Ectodermal cell (in vitro differentiated cells): Measurements from ENCODE around the gene ZBED6. TPM values are rescaled to one million over a fixed set of nuclear protein-coding genes. Genes with fewer than 3 reads are reported as not detected.
A peak's percentile ranks its signal among the peaks of the same experiment; 100 is the strongest.
"Not testable (repeated sequence)": the region's sequence is repeated elsewhere in the genome, so short reads cannot be mapped to it uniquely, and the experiment has no call there.

Source experiments
- H3K27ac ChIP-seq: 2 replicates; pipeline ENCODE4 v1.7.0; 2013; ENCODE audit warnings: mild to moderate bottlenecking, low read depth, low read length; ENCODE audit not compliant: insufficient read depth, poor library complexity, severe bottlenecking
- H3K27me3 ChIP-seq: 2 replicates; pipeline ENCODE4 v1.7.0; 2013; ENCODE audit warnings: mild to moderate bottlenecking, low read length; ENCODE audit not compliant: insufficient read depth, control insufficient read depth, poor library complexity, severe bottlenecking
- H3K36me3 ChIP-seq: one replicate; pipeline ENCODE4 v1.7.0; 2013; ENCODE audit warnings: low read length; ENCODE audit not compliant: control insufficient read depth, insufficient read depth
- H3K4me1 ChIP-seq: one replicate; pipeline ENCODE4 v1.7.0; 2013; ENCODE audit warnings: low read length; ENCODE audit not compliant: control insufficient read depth, insufficient read depth
- H3K4me3 ChIP-seq: 2 replicates; pipeline ENCODE4 v1.7.0; 2013; ENCODE audit warnings: low read depth, low read length, control low read depth; ENCODE audit not compliant: insufficient read depth
- H3K9me3 ChIP-seq: 2 replicates; pipeline ENCODE4 v1.7.0; 2013; ENCODE audit warnings: mild to moderate bottlenecking, low read length, moderate library complexity; ENCODE audit not compliant: control insufficient read depth
- WGBS, 2 experiments: methylation state at CpG; one replicate each; pipeline ENCODE4 v1.1.7; 2013; ENCODE audit warnings: missing lambda C conversion rate in 2 of 2; 5-methylcytosine and 5-hydroxymethylcytosine counted together
- polyA plus RNA-seq, 4 experiments: library from polyadenylated mRNA; stranded (reverse); fragments of 50-300 nt; gene quantifications; one replicate each; pipeline ENCODE4 v1.2.3, GENCODE V29; 2013

ZBED6 gene
- polyA plus RNA-seq (2013, experiment 1 of 4): 14.6 TPM
- 10.0 TPM for polyA plus RNA-seq (2013, experiment 2 of 4)
- 5.5 TPM for polyA plus RNA-seq (2013, experiment 3 of 4)
- polyA plus RNA-seq (2013, experiment 4 of 4): 8.0 TPM

GRCh38 chr1:203795441-203796235 is at the start of gene ZBED6, which contains the start of gene ZC3H11A:
Gene ZBED6 (plus strand): TSS chr1:203795623. CDS start chr1:203797523, 1,900 bp downstream.
Gene ZC3H11A (plus strand): TSS chr1:203795623. CDS start chr1:203817071, 21,448 bp downstream.
- WGBS, 2 experiments: 0 to 1% methylated on average over 57 to 58 of the region's 59 CpGs

GRCh38 chr1:203746281-203746680 is 49.1 kb upstream of the ZBED6 start:
- Histone ChIP-seq H3K27ac (no peak overlapping the region), H3K4me3 (no peak overlapping the region), H3K4me1 (no peaks in the 10 kb centered on the region), H3K36me3 (no peaks in the 10 kb centered on the region), H3K9me3 (no peaks in the 10 kb centered on the region), H3K27me3 (no peaks in the 10 kb centered on the region)
- 94 to 95% methylated on average over 6 of the region's 6 CpGs for WGBS, 2 experiments

More at GRCh38 chr1:203795441-203796235, at the start of gene ZBED6, which contains the start of gene ZC3H11A:
- Histone ChIP-seq H3K4me1 (no peaks in the 10 kb centered on the region), H3K9me3 (no peaks in the 10 kb centered on the region), H3K4me3 (peak within 1 kb of the TSS; percentile 84), H3K27ac (peak within 1 kb of the TSS; percentile 99), H3K27me3 (no peaks in the 10 kb centered on the region), H3K36me3 (peaks cover 20% of the 10 kb centered on the region)

- Histone ChIP-seq H3K27me3 (no peaks in the 10 kb centered on the region), H3K9me3 (no peaks in the 10 kb centered on the region), H3K36me3 (no peaks in the 10 kb centered on the region), H3K27ac (no peak overlapping the region), H3K4me1 (no peaks in the 10 kb centered on the region), H3K4me3 (no peak overlapping the region)
- WGBS, 2 experiments: 87 to 91% methylated on average over 3 of the region's 3 CpGs
Measured at GRCh38 chr1:203751051-203751450, 44.4 kb upstream of the ZBED6 start.

- H3K27me3 ChIP-seq, H3K27ac ChIP-seq: not testable (repeated sequence)
- WGBS, 2 experiments: 80 to 91% methylated on average over 4 to 5 of the region's 5 CpGs
Measured at GRCh38 chr1:203751618-203752361, 43.6 kb upstream of the ZBED6 start.

GRCh38 chr1:203754455-203754864 is 41.0 kb upstream of the ZBED6 start:
- 80 to 84% methylated on average over 4 of the region's 4 CpGs for WGBS, 2 experiments
- Histone ChIP-seq H3K27ac (no peak overlapping the region), H3K4me1 (no peaks in the 10 kb centered on the region), H3K9me3 (no peaks in the 10 kb centered on the region), H3K36me3 (no peaks in the 10 kb centered on the region), H3K27me3 (no peaks in the 10 kb centered on the region), H3K4me3 (no peak overlapping the region)

More at GRCh38 chr1:203751618-203752361, 43.6 kb upstream of the ZBED6 start:
- not testable (repeated sequence) for H3K4me3 ChIP-seq, H3K4me1 ChIP-seq, H3K36me3 ChIP-seq, H3K9me3 ChIP-seq

GRCh38 chr1:203756036-203756435 is 39.4 kb upstream of the ZBED6 start:
- Histone ChIP-seq H3K27ac (no peak overlapping the region), H3K4me3 (no peak overlapping the region), H3K9me3 (no peaks in the 10 kb centered on the region), H3K27me3 (no peaks in the 10 kb centered on the region), H3K36me3 (no peaks in the 10 kb centered on the region), H3K4me1 (no peaks in the 10 kb centered on the region)
- 92 to 94% methylated on average over 4 of the region's 4 CpGs for WGBS, 2 experiments

GRCh38 chr1:203758749-203759148 is 36.7 kb upstream of the ZBED6 start:
- not testable (repeated sequence) for H3K4me3 ChIP-seq, H3K9me3 ChIP-seq, H3K36me3 ChIP-seq, H3K27me3 ChIP-seq, H3K4me1 ChIP-seq, H3K27ac ChIP-seq
- WGBS, 2 experiments: 96 to 98% methylated on average over 2 of the region's 2 CpGs

- H3K4me1 ChIP-seq: no peaks in the 10 kb centered on the region
- no peak overlapping the region for H3K27ac ChIP-seq
- H3K9me3 ChIP-seq: no peaks in the 10 kb centered on the region
- 86 to 94% methylated on average over 3 of the region's 3 CpGs for WGBS, 2 experiments
- no peaks in the 10 kb centered on the region for H3K36me3 ChIP-seq
- no peaks in the 10 kb centered on the region for H3K27me3 ChIP-seq
- H3K4me3 ChIP-seq: no peak overlapping the region
Measured at GRCh38 chr1:203760506-203760905, 34.9 kb upstream of the ZBED6 start.

GRCh38 chr1:203761958-203762357 is 33.5 kb upstream of the ZBED6 start:
- not testable (repeated sequence) for H3K4me3 ChIP-seq, H3K36me3 ChIP-seq, H3K27me3 ChIP-seq, H3K27ac ChIP-seq, H3K4me1 ChIP-seq, H3K9me3 ChIP-seq
- 86 to 94% methylated on average over 7 of the region's 7 CpGs for WGBS, 2 experiments

- Histone ChIP-seq H3K36me3 (no peaks in the 10 kb centered on the region), H3K27me3 (no peaks in the 10 kb centered on the region), H3K27ac (no peak overlapping the region), H3K4me1 (no peaks in the 10 kb centered on the region), H3K4me3 (no peak overlapping the region), H3K9me3 (no peaks in the 10 kb centered on the region)
- 75 to 100% methylated on average over 1 of the region's 1 CpG for WGBS, 2 experiments
Measured at GRCh38 chr1:203763505-203763904, 31.9 kb upstream of the ZBED6 start.
